Measurements from ENCODE around the gene ARHGEF11.

DNA sequence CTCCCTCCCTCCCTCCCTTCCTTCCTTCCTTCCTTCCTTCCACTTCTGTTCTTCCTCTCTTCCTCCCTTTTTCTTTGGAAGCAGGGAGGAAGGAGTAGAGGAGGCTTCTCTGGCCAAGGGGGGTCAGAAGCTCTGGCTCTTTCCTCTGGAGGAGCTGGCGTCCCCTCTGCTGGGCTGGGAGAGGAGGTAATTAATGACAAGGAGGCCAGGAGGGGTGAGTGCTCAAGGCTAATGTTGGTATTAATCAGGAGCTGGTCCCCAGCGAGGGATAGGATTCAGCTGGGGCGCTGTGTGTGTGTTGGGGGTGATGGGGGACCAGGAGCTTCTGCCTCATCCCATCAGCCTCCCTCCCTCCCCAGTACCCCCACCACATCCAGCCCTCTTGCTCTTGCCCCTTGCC, 158.2 kb downstream of the ARHGEF11 start:
- TF ChIP-seq, protein P1, sequence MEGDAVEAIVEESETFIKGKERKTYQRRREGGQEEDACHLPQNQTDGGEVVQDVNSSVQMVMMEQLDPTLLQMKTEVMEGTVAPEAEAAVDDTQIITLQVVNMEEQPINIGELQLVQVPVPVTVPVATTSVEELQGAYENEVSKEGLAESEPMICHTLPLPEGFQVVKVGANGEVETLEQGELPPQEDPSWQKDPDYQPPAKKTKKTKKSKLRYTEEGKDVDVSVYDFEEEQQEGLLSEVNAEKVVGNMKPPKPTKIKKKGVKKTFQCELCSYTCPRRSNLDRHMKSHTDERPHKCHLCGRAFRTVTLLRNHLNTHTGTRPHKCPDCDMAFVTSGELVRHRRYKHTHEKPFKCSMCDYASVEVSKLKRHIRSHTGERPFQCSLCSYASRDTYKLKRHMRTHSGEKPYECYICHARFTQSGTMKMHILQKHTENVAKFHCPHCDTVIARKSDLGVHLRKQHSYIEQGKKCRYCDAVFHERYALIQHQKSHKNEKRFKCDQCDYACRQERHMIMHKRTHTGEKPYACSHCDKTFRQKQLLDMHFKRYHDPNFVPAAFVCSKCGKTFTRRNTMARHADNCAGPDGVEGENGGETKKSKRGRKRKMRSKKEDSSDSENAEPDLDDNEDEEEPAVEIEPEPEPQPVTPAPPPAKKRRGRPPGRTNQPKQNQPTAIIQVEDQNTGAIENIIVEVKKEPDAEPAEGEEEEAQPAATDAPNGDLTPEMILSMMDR (conservative IDR thresholded peaks at IDR 0.05): no peak
- no peak for TF ChIP-seq EZH2 (IDR thresholded peaks at IDR 0.05; ENCODE audit: low read depth)
